Measurements from ENCODE around the gene IGLON5.

The IGLON5 gene

GRCh38 chr19:51311351-51312257 lies at the start of gene IGLON5:
IGLON5 (plus strand) TSS chr19:51311644; CDS start chr19:51311848, 204 bp downstream.
- in situ Hi-C loops (cut with MboI; ENCODE audit: low sequenced_read_pairs): no loop called here

GRCh38 chr19:51263808-51264207 lies 47.6 kb upstream of the IGLON5 start:
- in situ Hi-C loops (cut with MboI; ENCODE audit: low sequenced_read_pairs): no loop called here

- in situ Hi-C loops (cut with MboI; ENCODE audit: low sequenced_read_pairs): no loop called here
These were observed 40.4 kb upstream of the IGLON5 start for GRCh38 chr19:51271067-51271466.

GRCh38 chr19:51272183-51272810 lies 39.1 kb upstream of the IGLON5 start:
- in situ Hi-C loops (cut with MboI; ENCODE audit: low sequenced_read_pairs): no loop called here

GRCh38 chr19:51274049-51274770 lies 37.2 kb upstream of the IGLON5 start:
- in situ Hi-C loops (cut with MboI; ENCODE audit: low sequenced_read_pairs): no loop called here

- in situ Hi-C loops (cut with MboI; ENCODE audit: low sequenced_read_pairs): no loop called here
These were observed 34.3 kb upstream of the IGLON5 start for GRCh38 chr19:51277112-51277511.

GRCh38 chr19:51282335-51282734 lies 29.1 kb upstream of the IGLON5 start:
- in situ Hi-C loops (cut with MboI; ENCODE audit: low sequenced_read_pairs): no loop called here

- in situ Hi-C loops (cut with MboI; ENCODE audit: low sequenced_read_pairs): no loop called here
These were observed 25.8 kb upstream of the IGLON5 start for GRCh38 chr19:51285682-51286081.

GRCh38 chr19:51289635-51290034 lies 21.8 kb upstream of the IGLON5 start:
- in situ Hi-C loops (cut with MboI; ENCODE audit: low sequenced_read_pairs): no loop called here

- in situ Hi-C loops (cut with MboI; ENCODE audit: low sequenced_read_pairs): no loop called here
These were observed 18.5 kb upstream of the IGLON5 start for GRCh38 chr19:51292971-51293370.

GRCh38 chr19:51293571-51294210 lies 17.8 kb upstream of the IGLON5 start:
- in situ Hi-C loops (cut with MboI; ENCODE audit: low sequenced_read_pairs): no loop called here

GRCh38 chr19:51294211-51294976 lies 17.1 kb upstream of the IGLON5 start:
- in situ Hi-C loops (cut with MboI; ENCODE audit: low sequenced_read_pairs): no loop called here

GRCh38 chr19:51294977-51295375 lies 16.5 kb upstream of the IGLON5 start:
- in situ Hi-C loops (cut with MboI; ENCODE audit: low sequenced_read_pairs): no loop called here

GRCh38 chr19:51295382-51296126 lies 15.9 kb upstream of the IGLON5 start:
- in situ Hi-C loops (cut with MboI; ENCODE audit: low sequenced_read_pairs): no loop called here

- in situ Hi-C loops (cut with MboI; ENCODE audit: low sequenced_read_pairs): no loop called here
These were observed 14.9 kb upstream of the IGLON5 start for GRCh38 chr19:51296336-51297093.

- in situ Hi-C loops (cut with MboI; ENCODE audit: low sequenced_read_pairs): no loop called here
These were observed 14.0 kb upstream of the IGLON5 start for GRCh38 chr19:51297406-51297805.

- in situ Hi-C loops (cut with MboI; ENCODE audit: low sequenced_read_pairs): no loop called here
These were observed 10.2 kb upstream of the IGLON5 start for GRCh38 chr19:51301266-51301665.

GRCh38 chr19:51305479-51305878 lies 6.0 kb upstream of the IGLON5 start:
- in situ Hi-C loops (cut with MboI; ENCODE audit: low sequenced_read_pairs): no loop called here

GRCh38 chr19:51316688-51317087 lies 5.2 kb downstream of the IGLON5 start:
- in situ Hi-C loops (cut with MboI; ENCODE audit: low sequenced_read_pairs): no loop called here
